Smooth muscle cell (in vitro differentiated cells): ENCODE results near the gene GNAT1. TPM values are rescaled to one million over a fixed set of nuclear protein-coding genes. Genes with fewer than 3 reads are reported as not detected.

Experiments
- DNase-seq: peaks from one replicate; lab custom pipeline; 2025; ENCODE audit not compliant: unreplicated experiment; lab: John Stamatoyannopoulos, UW
- H2AFZ ChIP-seq: fragments of 200-600 bp; sonication (generic); 2 replicates; pipeline ENCODE4 v1.6.0; 2016; ENCODE audit warnings: antibody characterized with exemption, low read depth, mild to moderate bottlenecking
- H3F3A ChIP-seq: fragments of 200-600 bp; sonication (generic); 2 replicates; pipeline ENCODE4 v1.6.0; 2017; ENCODE audit warnings: antibody characterized with exemption, low read depth
- H3K27ac ChIP-seq: fragments of 200-600 bp; sonication (generic); 2 replicates; pipeline ENCODE4 v1.5.1; 2016; ENCODE audit warnings: low read depth, mild to moderate bottlenecking
- H3K27me3 ChIP-seq: fragments of 200-600 bp; sonication (generic); 2 replicates; pipeline ENCODE4 v1.6.1; 2016; ENCODE audit warnings: low read depth, mild to moderate bottlenecking
- H3K36me3 ChIP-seq: fragments of 200-600 bp; sonication (generic); 2 replicates; pipeline ENCODE4 v1.5.1; 2016; ENCODE audit warnings: low read depth
- H3K4me1 ChIP-seq: fragments of 200-600 bp; sonication (generic); 2 replicates; pipeline ENCODE4 v1.5.1; 2016; ENCODE audit warnings: low read depth
- H3K4me2 ChIP-seq: fragments of 200-600 bp; sonication (generic); 2 replicates; pipeline ENCODE4 v1.6.0; 2016; ENCODE audit warnings: mild to moderate bottlenecking
- H3K4me3 ChIP-seq: fragments of 200-600 bp; sonication (generic); 2 replicates; pipeline ENCODE4 v1.5.1; 2016; ENCODE audit warnings: mild to moderate bottlenecking
- H3K79me2 ChIP-seq: fragments of 200-600 bp; sonication (generic); 2 replicates; pipeline ENCODE4 v1.6.0; 2016; ENCODE audit warnings: low read depth, mild to moderate bottlenecking
- H3K9ac ChIP-seq: fragments of 200-600 bp; sonication (generic); 2 replicates; pipeline ENCODE4 v1.6.0; 2016; ENCODE audit warnings: low read depth
- H3K9me3 ChIP-seq: fragments of 200-600 bp; sonication (generic); replicated peaks from 2 replicates; pipeline ENCODE4 v1.5.1; 2016; ENCODE audit warnings: low read depth
- H4K20me1 ChIP-seq: fragments of 200-600 bp; sonication (generic); 2 replicates; pipeline ENCODE4 v1.6.0; 2016; ENCODE audit warnings: low read depth
- CTCF ChIP-seq: fragments of 200-600 bp; sonication (generic); IDR thresholded peaks from 2 replicates; pipeline ENCODE4 v1.5.1; 2017; ENCODE audit warnings: borderline replicate concordance, mild to moderate bottlenecking, antibody characterized with exemption; ENCODE audit not compliant: insufficient read depth, poor library complexity, severe bottlenecking
- WGBS: methylation state at CpG from one replicate; pipeline ENCODE4 v1.1.7; 2016; ENCODE audit warnings: low lambda C conversion rate; 5-methylcytosine and 5-hydroxymethylcytosine counted together
- polyA plus RNA-seq: library from polyadenylated mRNA; unstranded; fragments of >200 nt; fragmentation: Nextera tagmentation; extraction: Ambion mirVana; gene quantifications from 2 replicates; pipeline ENCODE4 v1.2.1, GENCODE V29; 2016
- total RNA-seq: library from RNA; depleted of rRNA; stranded (reverse); fragments of >200 nt; gene quantifications from 2 replicates; pipeline ENCODE4 v1.2.3, GENCODE V29; 2014

The GNAT1 gene
- total RNA-seq, result not detected in 2 replicates
- polyA plus RNA-seq, result 0.24 TPM in 1 of 2 replicates, not detected in the other

GRCh38 chr3:50190936-50191660 lies at the start of gene GNAT1:
TSS of gene GNAT1 (plus strand) at chr3:50191610. CDS start at chr3:50191726, 116 bp downstream.
- Histone ChIP-seq H2AFZ (no peak within 1 kb of the TSS), H3K27ac (no peak within 1 kb of the TSS), H4K20me1 (no peaks in the 10 kb centered on the region), H3K79me2 (no peaks in the 10 kb centered on the region), H3F3A (no peaks in the 10 kb centered on the region), H3K4me1 (no peaks in the 10 kb centered on the region), H3K36me3 (no peaks in the 10 kb centered on the region), H3K27me3 (peaks cover 5% of the 10 kb centered on the region), H3K9ac (no peak within 1 kb of the TSS), H3K9me3 (no peaks in the 10 kb centered on the region), H3K4me2 (no peak within 1 kb of the TSS), H3K4me3 (no peak within 1 kb of the TSS)
- TF ChIP-seq CTCF, result no peak
- WGBS, result 87% methylated on average over 8 of the region's 8 CpGs
- no peak for DNase-seq

- Histone ChIP-seq H3K27me3 (no peaks in the 10 kb centered on the region), H3K79me2 (no peaks in the 10 kb centered on the region), H4K20me1 (no peaks in the 10 kb centered on the region), H3K4me2 (no peak overlapping the region), H2AFZ (no peak overlapping the region), H3K4me1 (peaks cover 3% of the 10 kb centered on the region), H3K27ac (no peak overlapping the region), H3K9me3 (no peaks in the 10 kb centered on the region), H3K36me3 (no peaks in the 10 kb centered on the region), H3F3A (no peaks in the 10 kb centered on the region), H3K9ac (no peak overlapping the region), H3K4me3 (no peak overlapping the region)
- DNase-seq, result no peak
- 50% methylated on average over 3 of the region's 3 CpGs for WGBS
- no peak for TF ChIP-seq CTCF
Measured at GRCh38 chr3:50146316-50146901, 45.0 kb upstream of the GNAT1 start.

- Histone ChIP-seq H3K36me3 (no peaks in the 10 kb centered on the region), H3K9ac (no peak overlapping the region), H3K27ac (no peak overlapping the region), H3K79me2 (no peaks in the 10 kb centered on the region), H2AFZ (no peak overlapping the region), H3K9me3 (no peaks in the 10 kb centered on the region), H3K4me2 (no peak overlapping the region), H3K4me3 (no peak overlapping the region), H3K4me1 (peaks cover 7% of the 10 kb centered on the region), H3F3A (no peaks in the 10 kb centered on the region), H4K20me1 (no peaks in the 10 kb centered on the region), H3K27me3 (no peaks in the 10 kb centered on the region)
- DNase-seq, result no peak
- TF ChIP-seq CTCF, result no peak
- WGBS, result 97% methylated on average over 7 of the region's 7 CpGs
Measured at GRCh38 chr3:50147016-50147415, 44.4 kb upstream of the GNAT1 start.
